ENCODE data around the gene SLC22A23.

The SLC22A23 gene

GRCh38 chr6:3314176-3314575 lies 142.7 kb downstream of the SLC22A23 start:
- H3K4me3 ChIP-seq (ENCODE audit: low read depth, low read length): no peak overlapping the region
- TF ChIP-seq CTCF (IDR thresholded peaks at IDR 0.05; ENCODE audit: low read depth, low read length): no peak

GRCh38 chr6:3312604-3313231 lies 144.1 kb downstream of the SLC22A23 start:
- H3K4me3 ChIP-seq (ENCODE audit: low read depth, low read length): no peak overlapping the region
- no peak for TF ChIP-seq CTCF (IDR thresholded peaks at IDR 0.05; ENCODE audit: low read depth, low read length)

GRCh38 chr6:3311826-3312225 lies 145.0 kb downstream of the SLC22A23 start:
- no peak for TF ChIP-seq CTCF (IDR thresholded peaks at IDR 0.05; ENCODE audit: low read depth, low read length)

GRCh38 chr6:3310703-3311102 lies 146.1 kb downstream of the SLC22A23 start:
- no peak for TF ChIP-seq CTCF (IDR thresholded peaks at IDR 0.05; ENCODE audit: low read depth, low read length)
- H3K4me3 ChIP-seq (ENCODE audit: low read depth, low read length): no peak overlapping the region

More at GRCh38 chr6:3311826-3312225, 145.0 kb downstream of the SLC22A23 start:
- no peak overlapping the region for H3K4me3 ChIP-seq (ENCODE audit: low read depth, low read length)

- no peak overlapping the region for H3K4me3 ChIP-seq (ENCODE audit: low read depth, low read length)
- TF ChIP-seq CTCF (IDR thresholded peaks at IDR 0.05; ENCODE audit: low read depth, low read length): no peak
Measured at GRCh38 chr6:3310051-3310448, 146.8 kb downstream of the SLC22A23 start.

- no peak for TF ChIP-seq CTCF (IDR thresholded peaks at IDR 0.05; ENCODE audit: low read depth, low read length)
- H3K4me3 ChIP-seq (ENCODE audit: low read depth, low read length): no peak overlapping the region
Measured at GRCh38 chr6:3309391-3310050, 147.3 kb downstream of the SLC22A23 start.

GRCh38 chr6:3308106-3308505 lies 148.7 kb downstream of the SLC22A23 start:
- H3K4me3 ChIP-seq (ENCODE audit: low read depth, low read length): no peak overlapping the region
- no peak for TF ChIP-seq CTCF (IDR thresholded peaks at IDR 0.05; ENCODE audit: low read depth, low read length)

Data from WI38 (cell line).